Astrocyte (in vitro differentiated cells and primary cell): ENCODE results near the gene TATDN3. TPM values are rescaled to one million over a fixed set of nuclear protein-coding genes. Genes with fewer than 3 reads are reported as not detected.

ENCODE experiments used
- DNase-seq: peaks from one replicate; pipeline ENCODE4 v3.0.0-alpha.2; 2010; ENCODE audit warnings: low read depth
- FAIRE-seq: peaks from 2 replicates; lab custom pipeline; 2011; peaks lifted over from hg19 to GRCh38; lab: Jason Lieb, UNC
- H2AFZ ChIP-seq: 2 replicates; pipeline ENCODE4 v1.6.0; 2012; ENCODE audit warnings: low read depth, low read length, inconsistent platforms
- H3K27ac ChIP-seq: 2 replicates; pipeline ENCODE4 v1.5.1; 2011; ENCODE audit warnings: low read depth, low read length, inconsistent platforms
- H3K27me3 ChIP-seq: 2 replicates; pipeline ENCODE4 v1.6.0; 2011; ENCODE audit warnings: low read length, inconsistent platforms; ENCODE audit not compliant: insufficient read depth
- H3K36me3 ChIP-seq: 2 replicates; pipeline ENCODE4 v1.5.1; 2011; ENCODE audit warnings: low read length, inconsistent platforms; ENCODE audit not compliant: insufficient read depth
- H3K4me1 ChIP-seq: 2 replicates; pipeline ENCODE4 v1.5.1; 2011; ENCODE audit warnings: low read length, inconsistent platforms; ENCODE audit not compliant: insufficient read depth
- H3K4me2 ChIP-seq: 2 replicates; pipeline ENCODE4 v1.6.0; 2012; ENCODE audit warnings: low read length, inconsistent platforms
- H3K4me3 ChIP-seq: 2 replicates; pipeline ENCODE4 v1.5.1; 2011; ENCODE audit warnings: low read depth, mild to moderate bottlenecking, low read length, inconsistent platforms; ENCODE audit not compliant: insufficient read depth
- H3K79me2 ChIP-seq: 2 replicates; pipeline ENCODE4 v1.6.0; 2012; ENCODE audit warnings: mild to moderate bottlenecking, low read length, inconsistent platforms; ENCODE audit not compliant: insufficient read depth
- H3K9ac ChIP-seq: 2 replicates; pipeline ENCODE4 v1.6.0; 2012; ENCODE audit warnings: mild to moderate bottlenecking, low read length, inconsistent platforms
- H3K9me3 ChIP-seq: 2 replicates; pipeline ENCODE4 v1.5.1; 2012; ENCODE audit warnings: low read depth, mild to moderate bottlenecking, low read length, inconsistent platforms; ENCODE audit not compliant: insufficient read depth
- H4K20me1 ChIP-seq: 2 replicates; pipeline ENCODE4 v1.6.0; 2012; ENCODE audit warnings: low read length, inconsistent platforms; ENCODE audit not compliant: insufficient read depth
- H3K27ac Mint-ChIP-seq: one replicate; pipeline ENCODE4 v1.8.0; 2021; ENCODE audit warnings: mild to moderate bottlenecking, mixed read lengths; ENCODE audit not compliant: unreplicated experiment
- H3K27me3 Mint-ChIP-seq: one replicate; pipeline ENCODE4 v1.8.0; 2021; ENCODE audit warnings: low read depth, mixed read lengths; ENCODE audit not compliant: unreplicated experiment
- H3K36me3 Mint-ChIP-seq: one replicate; pipeline ENCODE4 v1.8.0; 2021; ENCODE audit warnings: low read depth, mixed read lengths; ENCODE audit not compliant: unreplicated experiment
- H3K4me1 Mint-ChIP-seq: one replicate; pipeline ENCODE4 v1.8.0; 2021; ENCODE audit warnings: low read depth, mixed read lengths; ENCODE audit not compliant: unreplicated experiment
- H3K4me3 Mint-ChIP-seq: one replicate; pipeline ENCODE4 v1.8.0; 2021; ENCODE audit warnings: mild to moderate bottlenecking, moderate library complexity, mixed read lengths; ENCODE audit not compliant: unreplicated experiment
- H3K9me3 Mint-ChIP-seq: one replicate; pipeline ENCODE4 v1.8.0; 2021; ENCODE audit warnings: mild to moderate bottlenecking, mixed read lengths; ENCODE audit not compliant: unreplicated experiment
- EZH2 ChIP-seq: IDR thresholded peaks from 2 replicates; pipeline ENCODE4 v1.6.1; 2012; ENCODE audit warnings: mild to moderate bottlenecking, low read length, inconsistent platforms; ENCODE audit not compliant: insufficient read depth
- total RNA-seq: library from RNA; stranded (reverse); gene quantifications from 2 replicates; pipeline ENCODE4 v1.2.1, GENCODE V29; 2021
- TF ChIP-seq, protein P1 (sequence below): IDR thresholded peaks from 2 replicates; pipeline ENCODE4 v1.5.1; 2011; ENCODE audit warnings: low read depth, mild to moderate bottlenecking, inconsistent platforms, low read length, moderate library complexity; ENCODE audit not compliant: insufficient read depth

TATDN3 gene
- total RNA-seq, 1 donor from 2014 or later = 8.6 TPM

DNA sequence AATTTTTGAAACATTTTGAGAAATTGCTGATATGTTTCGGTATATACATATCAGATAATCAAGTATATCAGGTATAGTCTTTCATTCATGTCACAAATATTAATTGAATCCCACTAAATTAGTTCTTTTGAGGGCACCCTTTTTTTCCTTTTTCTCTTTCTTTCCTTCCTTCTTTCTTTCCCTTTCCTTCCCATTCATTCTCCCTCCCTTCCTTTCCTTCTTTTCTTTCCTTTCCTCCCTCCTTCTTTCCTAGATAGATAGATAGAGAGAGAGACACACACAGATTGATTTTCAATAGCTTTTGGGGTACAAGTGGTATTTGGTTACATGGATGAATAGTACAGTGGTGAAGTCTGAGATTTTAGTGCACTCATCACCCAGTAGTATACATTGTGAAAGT is 5.8 kb upstream of the TATDN3 start:
- Mint-ChIP-seq H3K36me3 (peaks cover 1% of the 10 kb centered on the region), H3K9me3 (no peaks in the 10 kb centered on the region), H3K27ac (no peak overlapping the region), H3K4me3 (no peak overlapping the region), H3K27me3 (no peaks in the 10 kb centered on the region), H3K4me1 (peaks cover 2% of the 10 kb centered on the region)
- Histone ChIP-seq H3K27me3 (no peaks in the 10 kb centered on the region), H3K4me2 (no peak overlapping the region), H3K79me2 (peaks cover 24% of the 10 kb centered on the region), H3K36me3 (no peaks in the 10 kb centered on the region), H3K9ac (no peak overlapping the region), H3K9me3 (no peaks in the 10 kb centered on the region), H3K4me1 (peaks cover 6% of the 10 kb centered on the region), H3K4me3 (no peak overlapping the region), H2AFZ (no peak overlapping the region), H3K27ac (no peak overlapping the region), H4K20me1 (no peaks in the 10 kb centered on the region)
- DNase-seq (no peak), FAIRE-seq (no peak)
- no peak for TF ChIP-seq EZH2
- TF ChIP-seq, protein P1, sequence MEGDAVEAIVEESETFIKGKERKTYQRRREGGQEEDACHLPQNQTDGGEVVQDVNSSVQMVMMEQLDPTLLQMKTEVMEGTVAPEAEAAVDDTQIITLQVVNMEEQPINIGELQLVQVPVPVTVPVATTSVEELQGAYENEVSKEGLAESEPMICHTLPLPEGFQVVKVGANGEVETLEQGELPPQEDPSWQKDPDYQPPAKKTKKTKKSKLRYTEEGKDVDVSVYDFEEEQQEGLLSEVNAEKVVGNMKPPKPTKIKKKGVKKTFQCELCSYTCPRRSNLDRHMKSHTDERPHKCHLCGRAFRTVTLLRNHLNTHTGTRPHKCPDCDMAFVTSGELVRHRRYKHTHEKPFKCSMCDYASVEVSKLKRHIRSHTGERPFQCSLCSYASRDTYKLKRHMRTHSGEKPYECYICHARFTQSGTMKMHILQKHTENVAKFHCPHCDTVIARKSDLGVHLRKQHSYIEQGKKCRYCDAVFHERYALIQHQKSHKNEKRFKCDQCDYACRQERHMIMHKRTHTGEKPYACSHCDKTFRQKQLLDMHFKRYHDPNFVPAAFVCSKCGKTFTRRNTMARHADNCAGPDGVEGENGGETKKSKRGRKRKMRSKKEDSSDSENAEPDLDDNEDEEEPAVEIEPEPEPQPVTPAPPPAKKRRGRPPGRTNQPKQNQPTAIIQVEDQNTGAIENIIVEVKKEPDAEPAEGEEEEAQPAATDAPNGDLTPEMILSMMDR = no peak

GRCh38 chr1:212791261-212791675 is 426 bp upstream of the TATDN3 start:
- Histone ChIP-seq H3K4me1 (no peaks in the 10 kb centered on the region), H3K9me3 (no peaks in the 10 kb centered on the region), H4K20me1 (no peaks in the 10 kb centered on the region), H3K36me3 (no peaks in the 10 kb centered on the region), H3K4me2 (peak overlapping the region; percentile 88), H3K4me3 (peak overlapping the region; percentile 94), H3K79me2 (peaks cover 31% of the 10 kb centered on the region), H3K27ac (peak overlapping the region; percentile 84), H3K27me3 (no peaks in the 10 kb centered on the region), H3K9ac (peak overlapping the region; percentile 93), H2AFZ (peak overlapping the region; percentile 96)
- no peak for FAIRE-seq
- Mint-ChIP-seq H3K9me3 (no peaks in the 10 kb centered on the region), H3K4me3 (peak overlapping the region; percentile 97), H3K4me1 (peaks cover 6% of the 10 kb centered on the region), H3K27ac (peak overlapping the region; percentile 93), H3K36me3 (no peaks in the 10 kb centered on the region), H3K27me3 (no peaks in the 10 kb centered on the region)
- no peak for TF ChIP-seq EZH2
- TF ChIP-seq, protein P1 = no peak
- DNase-seq = no peak

GRCh38 chr1:212792396-212792908 is 758 bp downstream of the TATDN3 start:
- Histone ChIP-seq H2AFZ (peak overlapping the region; percentile 96), H3K4me2 (peak overlapping the region; percentile 88), H3K79me2 (peaks cover 31% of the 10 kb centered on the region), H3K4me1 (no peaks in the 10 kb centered on the region), H4K20me1 (no peaks in the 10 kb centered on the region), H3K27ac (peak overlapping the region; percentile 84), H3K36me3 (peaks cover 2% of the 10 kb centered on the region), H3K4me3 (peak overlapping the region; percentile 94), H3K9me3 (no peaks in the 10 kb centered on the region), H3K27me3 (no peaks in the 10 kb centered on the region), H3K9ac (peak overlapping the region; percentile 93)
- peak overlapping the region; percentile 93 for H3K27ac Mint-ChIP-seq
- TF ChIP-seq, protein P1 = no peak
- TF ChIP-seq EZH2 = no peak
- peak overlapping the region; percentile 97 for H3K4me3 Mint-ChIP-seq
- H3K27me3 Mint-ChIP-seq = no peaks in the 10 kb centered on the region
- no peaks in the 10 kb centered on the region for H3K9me3 Mint-ChIP-seq
- no peak for FAIRE-seq
- no peaks in the 10 kb centered on the region for H3K36me3 Mint-ChIP-seq
- H3K4me1 Mint-ChIP-seq = peaks cover 6% of the 10 kb centered on the region
- no peak for DNase-seq
